Activated CD4-positive, alpha-beta T cell treated with anti-CD3 and anti-CD28 coated beads, Interleukin-2, Interleukin-6, amounts not matched to agents 100 ng/mL and 50 ng/mL, durations not matched to agents 16 hours and 8 hours (primary cell): ENCODE measurements around the gene SLC2A9.

Experiments used
- DNase-seq: peaks from one replicate; pipeline ENCODE4 v3.0.0-alpha.2; 2020

Gene SLC2A9

GRCh38 chr4:10041036-10041435, 19.7 kb upstream of the SLC2A9 start:
- no peak for DNase-seq

- no peak for DNase-seq
Observed at GRCh38 chr4:10040049-10040892, 19.0 kb upstream of the SLC2A9 start.

- DNase-seq = no peak
Observed at GRCh38 chr4:10036807-10037342, 15.6 kb upstream of the SLC2A9 start.

- no peak for DNase-seq
Observed at GRCh38 chr4:10035130-10035529, 13.8 kb upstream of the SLC2A9 start.

- DNase-seq = no peak
Observed at GRCh38 chr4:10034612-10035104, 13.4 kb upstream of the SLC2A9 start.

GRCh38 chr4:10034136-10034535, 12.8 kb upstream of the SLC2A9 start:
- DNase-seq = no peak

- peak; percentile 11 for DNase-seq
Observed at GRCh38 chr4:10033191-10033881, 12.0 kb upstream of the SLC2A9 start.

GRCh38 chr4:10032625-10033024, 11.3 kb upstream of the SLC2A9 start:
- no peak for DNase-seq

GRCh38 chr4:10031668-10032590, 10.6 kb upstream of the SLC2A9 start:
- DNase-seq = no peak

GRCh38 chr4:10030972-10031667, 9.8 kb upstream of the SLC2A9 start:
- DNase-seq = no peak

- DNase-seq = no peak
Observed at GRCh38 chr4:10029403-10029802, 8.1 kb upstream of the SLC2A9 start.

- DNase-seq = no peak
Observed at GRCh38 chr4:10028910-10029309, 7.6 kb upstream of the SLC2A9 start.

GRCh38 chr4:10026485-10026884, 5.2 kb upstream of the SLC2A9 start:
- no peak for DNase-seq

GRCh38 chr4:10025230-10025806, 4.0 kb upstream of the SLC2A9 start:
- DNase-seq = no peak

- DNase-seq = no peak
Observed at GRCh38 chr4:10024303-10024702, 3.0 kb upstream of the SLC2A9 start.

GRCh38 chr4:10023806-10024205, 2.5 kb upstream of the SLC2A9 start:
- no peak for DNase-seq

- DNase-seq = no peak
Observed at GRCh38 chr4:10023050-10023419, 1.7 kb upstream of the SLC2A9 start.

- DNase-seq = no peak
Observed at GRCh38 chr4:10022346-10023049, 1.2 kb upstream of the SLC2A9 start.

GRCh38 chr4:10021653-10022023, 341 bp upstream of the SLC2A9 start:
- DNase-seq = no peak

- DNase-seq = no peak
Observed at GRCh38 chr4:10020106-10020505, 1.2 kb downstream of the SLC2A9 start.

- no peak for DNase-seq
Observed at GRCh38 chr4:10019521-10020051, 1.7 kb downstream of the SLC2A9 start.
